HepG2 (cell line): ENCODE results near the gene GAGE12J. TPM values are rescaled to one million over a fixed set of nuclear protein-coding genes. Genes with fewer than 3 reads are reported as not detected.

ENCODE experiments used
- ATAC-seq: fragments of 200-7000 bp; cut with Tn5 transposase; 3 replicates; pipeline ENCODE4 v1.9.1; 2020; ENCODE audit warnings: mild to moderate bottlenecking, moderate library complexity
- BruUV-seq: library from RNA; stranded (reverse); fragments of 400-500 nt; replicated peaks from 2 replicates; lab custom pipeline; 2021; lab: Mats Ljungman, UMichigan
- CTCF ChIA-PET: fragments of 300-600 bp; formaldehyde crosslinking; extraction: SDS; loops from one replicate; lab custom pipeline; 2021; ENCODE audit warnings: low total read pairs, inconsistent platforms, low intra/inter-chr PET ratio; lab: Yijun Ruan, JAX
- POLR2A ChIA-PET: fragments of 350-600 bp; sonication (Branson Sonifier 250); formaldehyde crosslinking; loops from one replicate; lab custom pipeline; 2020; ENCODE audit warnings: antibody characterized with exemption, inconsistent platforms; lab: Yijun Ruan, JAX
- DNase-seq: peaks from one replicate; pipeline ENCODE4 v3.0.0-alpha.2; 2015; ENCODE audit warnings: low spot score
- FAIRE-seq: peaks from 3 replicates; lab custom pipeline; 2011; peaks lifted over from hg19 to GRCh38; lab: Jason Lieb, UNC
- H2AFZ ChIP-seq: one replicate; pipeline ENCODE4 v1.6.1; 2011; ENCODE audit warnings: low read length, inconsistent platforms
- H3K27ac ChIP-seq: fragments of 300-600 bp; 3 replicates; pipeline ENCODE4 v1.8.0; 2011; ENCODE audit warnings: mixed run types, mild to moderate bottlenecking, mixed read lengths, low read length, inconsistent platforms; ENCODE audit not compliant: insufficient read depth; ENCODE audit errors: extremely low read length
- H3K27me3 ChIP-seq, 2 experiments: fragments of 200-600 bp in 1 of 2; 2 replicates in 1 of 2; 3 replicates in 1 of 2; pipeline versions ENCODE4 v1.6.0 to v1.8.0; 2011; ENCODE audit warnings: low read length in 2 of 2, mild to moderate bottlenecking in 2 of 2, moderate library complexity in 2 of 2, inconsistent platforms in 1 of 2; ENCODE audit not compliant: insufficient read depth in 2 of 2, control insufficient read depth in 1 of 2
- H3K36me3 ChIP-seq, 2 experiments: fragments of 200-600 bp in 1 of 2; replicated peaks in 1 of 2; 2 replicates in 1 of 2; 3 replicates in 1 of 2; pipeline versions ENCODE4 v1.5.1 to v1.8.0; 2011; ENCODE audit warnings: low read length in 2 of 2, inconsistent platforms in 1 of 2; ENCODE audit not compliant: insufficient read depth in 2 of 2, control insufficient read depth in 1 of 2
- H3K4me1 ChIP-seq: 2 replicates; pipeline ENCODE4 v1.5.1; 2012; ENCODE audit warnings: low read length, inconsistent platforms; ENCODE audit not compliant: insufficient read depth
- H3K4me2 ChIP-seq: 2 replicates; pipeline ENCODE4 v1.6.0; 2011; ENCODE audit warnings: low read depth, low read length, inconsistent platforms
- H3K4me3 ChIP-seq, 3 experiments: fragments of 200-600 bp in 1 of 3; sonication (generic), shearing (Covaris generic) in 1 of 3; replicated peaks in 1 of 3; 2 replicates each; pipeline ENCODE4 v1.5.1; 2011 to 2016; ENCODE audit warnings: low read length in 3 of 3, inconsistent platforms in 2 of 3, low read depth in 2 of 3, mild to moderate bottlenecking in 2 of 3, control low read depth in 1 of 3, mixed read lengths in 1 of 3; ENCODE audit not compliant: insufficient read depth in 1 of 3
- H3K79me2 ChIP-seq: one replicate; pipeline ENCODE4 v1.6.1; 2011; ENCODE audit warnings: low read length, inconsistent platforms; ENCODE audit not compliant: insufficient read depth
- H3K9ac ChIP-seq: 2 replicates; pipeline ENCODE4 v1.6.0; 2011; ENCODE audit warnings: mild to moderate bottlenecking, low read depth, low read length, inconsistent platforms; ENCODE audit not compliant: insufficient read depth
- H3K9me3 ChIP-seq: 2 replicates; pipeline ENCODE4 v1.5.1; 2012; ENCODE audit warnings: mild to moderate bottlenecking, low read length
- H4K20me1 ChIP-seq: 2 replicates; pipeline ENCODE4 v1.6.0; 2011; ENCODE audit warnings: inconsistent platforms, mild to moderate bottlenecking, low read length, moderate library complexity; ENCODE audit not compliant: insufficient read depth
- AHR ChIP-seq: IDR thresholded peaks from 2 replicates; pipeline ENCODE4 v1.6.1; 2018; ENCODE audit warnings: missing genetic modification reagents, missing compliant biosample characterization
- ARID3A ChIP-seq: IDR thresholded peaks from 2 replicates; pipeline ENCODE4 v1.6.1; 2012; ENCODE audit warnings: low read depth, low read length, improper control_type of control experiment
- ARID5B ChIP-seq: IDR thresholded peaks from 2 replicates; pipeline ENCODE4 v1.4.0; 2020; ENCODE audit warnings: mild to moderate bottlenecking, missing genetic modification reagents
- ATF1 ChIP-seq: IDR thresholded peaks from 2 replicates; pipeline ENCODE4 v1.6.1; 2016; ENCODE audit warnings: mild to moderate bottlenecking, control low read depth
- GZF1 ChIP-seq: sonication (generic); formaldehyde crosslinking; IDR thresholded peaks from 2 replicates; pipeline ENCODE4 v1.5.1; 2020; ENCODE audit warnings: mild to moderate bottlenecking, missing genetic modification reagents
- MNT ChIP-seq: fragments of 450-650 bp; IDR thresholded peaks from 2 replicates; pipeline ENCODE4 v1.6.1; 2016
- ONECUT2 ChIP-seq: sonication (generic); formaldehyde crosslinking; IDR thresholded peaks from 2 replicates; pipeline ENCODE4 v1.4.0; 2020; ENCODE audit warnings: missing genetic modification reagents
- SIX1 ChIP-seq: sonication (generic); formaldehyde crosslinking; IDR thresholded peaks from 2 replicates; pipeline ENCODE4 v1.4.0; 2020; ENCODE audit warnings: missing genetic modification reagents, borderline replicate concordance
- TCF7L2 ChIP-seq: IDR thresholded peaks from 2 replicates; pipeline ENCODE4 v1.6.1; 2011; ENCODE audit warnings: mild to moderate bottlenecking, low read depth, low read length, moderate library complexity
- ZNF3 ChIP-seq: IDR thresholded peaks from 2 replicates; pipeline ENCODE4 v1.7.0; 2017; ENCODE audit warnings: inconsistent platforms
- ZNF557 ChIP-seq: sonication (generic); formaldehyde crosslinking; IDR thresholded peaks from 2 replicates; pipeline ENCODE4 v1.4.0; 2020; ENCODE audit warnings: missing genetic modification reagents
- ZNF704 ChIP-seq: sonication (generic); formaldehyde crosslinking; IDR thresholded peaks from 2 replicates; pipeline ENCODE4 v1.8.1; 2023; ENCODE audit warnings: mild to moderate bottlenecking, inconsistent platforms, moderate library complexity, missing genetic modification reagents, borderline replicate concordance
- WGBS: methylation state at CpG from one replicate; pipeline ENCODE4 v1.1.6; 2017; ENCODE audit warnings: low lambda C conversion rate; 5-methylcytosine and 5-hydroxymethylcytosine counted together
- in situ Hi-C: cut with HindIII; loops from 2 replicates; pipeline ENCODE4 v1.10.0; 2017; ENCODE audit warnings: low pct_unique_long_range_greater_than_20kb; ENCODE audit not compliant: extremely low pct_ligation_motif_present
- intact Hi-C: fragments of 100-400 bp; cut with micrococcal nuclease; formaldehyde crosslinking; loops from one replicate; pipeline ENCODE4 v1.10.0; 2022; ENCODE audit not compliant: unreplicated experiment
- polyA plus RNA-seq, 8 experiments: library from polyadenylated mRNA; depleted of rRNA in 3 of 8; stranded (reverse) in 7 of 8; unstranded in 1 of 8; fragments of >200 nt; fragmentation: Illumina TruSeq in 4 of 8; extraction: Trizol in 4 of 8; gene quantifications; 2 replicates each; pipeline versions ENCODE4 v1.2.1 to v1.2.3, GENCODE V29; 2011 to 2016; ENCODE audit warnings: low read depth in 4 of 8, missing spikeins in 1 of 8, mixed read lengths in 1 of 8; ENCODE audit not compliant: insufficient read depth in 1 of 8
- total RNA-seq, 5 experiments: library from RNA; depleted of rRNA; stranded (reverse); fragments of >200 nt; fragmentation: Illumina TruSeq; extraction: Trizol; gene quantifications; 2 replicates each; pipeline ENCODE4 v1.2.3, GENCODE V29; 2016; ENCODE audit warnings: low read depth in 1 of 5
- TF ChIP-seq, protein P1 (sequence below): sonication (generic); formaldehyde crosslinking; IDR thresholded peaks from 2 replicates; pipeline ENCODE4 v1.5.1; 2020; ENCODE audit warnings: missing genetic modification reagents, mild to moderate bottlenecking, borderline replicate concordance

Gene GAGE12J
- total and polyA plus RNA-seq, 2 of the 13 experiments (the other 11 are each of a cell fraction or from before 2014, with no cell fraction given) = not detected

DNA sequence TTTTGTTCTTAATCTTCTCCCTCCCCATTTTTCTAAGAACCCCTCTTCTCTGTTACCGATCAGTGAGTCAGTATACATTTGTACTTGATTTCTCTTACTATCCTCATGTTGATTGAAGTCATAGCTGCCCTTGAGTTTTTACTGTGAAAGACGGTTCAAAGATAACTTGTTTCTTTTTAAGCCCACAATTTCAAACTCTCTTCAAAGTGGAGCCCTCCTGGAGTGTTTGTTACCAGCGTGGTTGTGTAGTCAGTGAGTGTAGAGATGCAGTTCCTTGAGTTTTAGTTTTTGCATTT lies 44.4 kb upstream of the GAGE12J start:
- CTCF ChIA-PET = no interaction called here
- H2AFZ ChIP-seq = no peak overlapping the region
- H3K9me3 ChIP-seq = no peaks in the 10 kb centered on the region
- no peak overlapping the region for H3K4me2 ChIP-seq
- H4K20me1 ChIP-seq = no peaks in the 10 kb centered on the region
- H3K27ac ChIP-seq = no peak overlapping the region
- ATAC-seq (no peak), DNase-seq (no peak), FAIRE-seq (no peak)
- no peaks in the 10 kb centered on the region for H3K27me3 ChIP-seq
- no TSS peak for BruUV-seq
- in situ Hi-C loops (no loop called here), intact Hi-C loops (no loop called here)
- no peak overlapping the region for H3K4me3 ChIP-seq
- H3K9ac ChIP-seq = no peak overlapping the region
- POLR2A ChIA-PET = no interaction called here
- peaks cover 11% of the 10 kb centered on the region for H3K4me1 ChIP-seq
- H3K36me3 ChIP-seq = no peaks in the 10 kb centered on the region
- peaks cover 2% of the 10 kb centered on the region for H3K79me2 ChIP-seq
- WGBS = 49% methylated on average over 3 of the region's 3 CpGs
- TF ChIP-seq ATF1 (no peak), ZNF3 (CRISPR knock-in tag) (no peak), ARID5B (CRISPR knock-in tag) (no peak), AHR (CRISPR knock-in tag) (no peak), ZNF704 (CRISPR knock-in tag) (no peak), ONECUT2 (CRISPR knock-in tag) (no peak), ARID3A (no peak), TCF7L2 (no peak), SIX1 (CRISPR knock-in tag) (no peak), ZNF557 (no peak), GZF1 (CRISPR knock-in tag) (no peak), MNT (no peak)
- TF ChIP-seq, protein P1, sequence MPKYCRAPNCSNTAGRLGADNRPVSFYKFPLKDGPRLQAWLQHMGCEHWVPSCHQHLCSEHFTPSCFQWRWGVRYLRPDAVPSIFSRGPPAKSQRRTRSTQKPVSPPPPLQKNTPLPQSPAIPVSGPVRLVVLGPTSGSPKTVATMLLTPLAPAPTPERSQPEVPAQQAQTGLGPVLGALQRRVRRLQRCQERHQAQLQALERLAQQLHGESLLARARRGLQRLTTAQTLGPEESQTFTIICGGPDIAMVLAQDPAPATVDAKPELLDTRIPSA (CRISPR knock-in tag) = no peak
